Activated B cell treated with CpG ODN at 0.5 μM for 24 hours (primary cell): ENCODE data around the gene ILDR2. TPM values are rescaled to one million over a fixed set of nuclear protein-coding genes. Genes with fewer than 3 reads are reported as not detected.
"Not testable (repeated sequence)": the region's sequence is repeated elsewhere in the genome, so short reads cannot be mapped to it uniquely, and the experiment has no call there.

Experiments
- ATAC-seq: fragments of 200-7000 bp; cut with Tn5 transposase; one replicate; pipeline ENCODE4 v1.10.0; 2021; ENCODE audit warnings: low read depth, mild to moderate bottlenecking, moderate library complexity
- CTCF ChIA-PET: fragments of 350-600 bp; sonication (Branson Sonifier 250); formaldehyde crosslinking; loops from one replicate; lab custom pipeline; 2021; ENCODE audit warnings: antibody characterized with exemption; lab: Charles Lee
- POLR2A ChIA-PET: fragments of 350-600 bp; sonication (Branson Sonifier 250); formaldehyde crosslinking; loops from one replicate; lab custom pipeline; 2021; ENCODE audit warnings: antibody characterized with exemption; lab: Charles Lee
- DNase-seq: peaks from one replicate; pipeline ENCODE4 v3.0.0; 2022
- H3K27ac Mint-ChIP-seq: one replicate; pipeline ENCODE4 v1.8.0; 2020; ENCODE audit warnings: mixed read lengths
- H3K27me3 Mint-ChIP-seq: one replicate; pipeline ENCODE4 v1.8.0; 2021; ENCODE audit warnings: mixed read lengths
- H3K36me3 Mint-ChIP-seq: one replicate; pipeline ENCODE4 v1.8.0; 2021; ENCODE audit warnings: low read depth, mixed read lengths
- H3K4me1 Mint-ChIP-seq: one replicate; pipeline ENCODE4 v1.8.0; 2021; ENCODE audit warnings: mixed read lengths
- H3K4me3 Mint-ChIP-seq: one replicate; pipeline ENCODE4 v1.8.0; 2020; ENCODE audit warnings: mild to moderate bottlenecking, mixed read lengths
- H3K9me3 Mint-ChIP-seq: one replicate; pipeline ENCODE4 v1.8.0; 2020; ENCODE audit warnings: mixed read lengths
- intact Hi-C: fragments of 100-400 bp; cut with micrococcal nuclease; formaldehyde crosslinking; loops from one replicate; pipeline ENCODE4 v1.15.1; 2024
- total RNA-seq: library from RNA; stranded (reverse); gene quantifications from 2 replicates; pipeline ENCODE4 v1.2.3, GENCODE V29; 2022
- TF ChIP-seq, protein P1 (sequence below): fragments of 200-600 bp; IDR thresholded peaks from one replicate; pipeline ENCODE4 v1.8.0; 2022; ENCODE audit warnings: antibody characterized with exemption, mild to moderate bottlenecking

ILDR2 gene
- total RNA-seq, 1 donor from 2014 or later: 1.00 TPM

DNA sequence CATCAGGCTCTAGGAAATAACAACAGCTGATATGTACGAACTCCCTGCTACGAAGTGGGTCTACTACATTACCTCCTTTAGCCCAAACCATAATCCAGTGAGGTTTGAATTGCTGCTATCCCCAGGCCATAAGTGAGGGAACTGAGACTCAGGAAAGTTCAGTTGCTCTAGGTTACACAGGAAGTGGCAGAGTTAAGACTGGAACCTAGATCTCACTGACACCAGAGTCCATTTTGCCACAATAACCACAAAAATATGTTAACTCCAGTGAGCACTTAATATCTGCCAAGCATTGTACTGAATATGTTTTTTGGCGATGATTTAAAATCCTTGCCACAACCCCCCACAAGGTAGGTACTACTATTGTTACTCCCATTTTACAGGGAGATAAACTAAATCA lies 90.4 kb downstream of the ILDR2 start:
- intact Hi-C loops: loop anchor here (1.0 kb wide), 1 partner anchor 174 kb away; no protein-coding TSS in a partner anchor
- POLR2A ChIA-PET: interaction anchor here (0.8 kb wide), 1 partner anchor 9 kb away, joined by 3 read pairs; the partner anchor contains the start of gene TADA1
- H3K27me3 Mint-ChIP-seq: peaks cover 26% of the 10 kb centered on the region
- no peak overlapping the region for H3K27ac Mint-ChIP-seq
- no peaks in the 10 kb centered on the region for H3K9me3 Mint-ChIP-seq
- ATAC-seq: no peak
- TF ChIP-seq, protein P1, sequence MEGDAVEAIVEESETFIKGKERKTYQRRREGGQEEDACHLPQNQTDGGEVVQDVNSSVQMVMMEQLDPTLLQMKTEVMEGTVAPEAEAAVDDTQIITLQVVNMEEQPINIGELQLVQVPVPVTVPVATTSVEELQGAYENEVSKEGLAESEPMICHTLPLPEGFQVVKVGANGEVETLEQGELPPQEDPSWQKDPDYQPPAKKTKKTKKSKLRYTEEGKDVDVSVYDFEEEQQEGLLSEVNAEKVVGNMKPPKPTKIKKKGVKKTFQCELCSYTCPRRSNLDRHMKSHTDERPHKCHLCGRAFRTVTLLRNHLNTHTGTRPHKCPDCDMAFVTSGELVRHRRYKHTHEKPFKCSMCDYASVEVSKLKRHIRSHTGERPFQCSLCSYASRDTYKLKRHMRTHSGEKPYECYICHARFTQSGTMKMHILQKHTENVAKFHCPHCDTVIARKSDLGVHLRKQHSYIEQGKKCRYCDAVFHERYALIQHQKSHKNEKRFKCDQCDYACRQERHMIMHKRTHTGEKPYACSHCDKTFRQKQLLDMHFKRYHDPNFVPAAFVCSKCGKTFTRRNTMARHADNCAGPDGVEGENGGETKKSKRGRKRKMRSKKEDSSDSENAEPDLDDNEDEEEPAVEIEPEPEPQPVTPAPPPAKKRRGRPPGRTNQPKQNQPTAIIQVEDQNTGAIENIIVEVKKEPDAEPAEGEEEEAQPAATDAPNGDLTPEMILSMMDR: no peak
- H3K4me3 Mint-ChIP-seq: no peak overlapping the region
- peaks cover 8% of the 10 kb centered on the region for H3K4me1 Mint-ChIP-seq
- no peak for DNase-seq
- no peaks in the 10 kb centered on the region for H3K36me3 Mint-ChIP-seq
- CTCF ChIA-PET: interaction anchor here (3.8 kb wide), 1 partner anchor 174 kb away, joined by 31 read pairs; no protein-coding TSS in a partner anchor

DNA sequence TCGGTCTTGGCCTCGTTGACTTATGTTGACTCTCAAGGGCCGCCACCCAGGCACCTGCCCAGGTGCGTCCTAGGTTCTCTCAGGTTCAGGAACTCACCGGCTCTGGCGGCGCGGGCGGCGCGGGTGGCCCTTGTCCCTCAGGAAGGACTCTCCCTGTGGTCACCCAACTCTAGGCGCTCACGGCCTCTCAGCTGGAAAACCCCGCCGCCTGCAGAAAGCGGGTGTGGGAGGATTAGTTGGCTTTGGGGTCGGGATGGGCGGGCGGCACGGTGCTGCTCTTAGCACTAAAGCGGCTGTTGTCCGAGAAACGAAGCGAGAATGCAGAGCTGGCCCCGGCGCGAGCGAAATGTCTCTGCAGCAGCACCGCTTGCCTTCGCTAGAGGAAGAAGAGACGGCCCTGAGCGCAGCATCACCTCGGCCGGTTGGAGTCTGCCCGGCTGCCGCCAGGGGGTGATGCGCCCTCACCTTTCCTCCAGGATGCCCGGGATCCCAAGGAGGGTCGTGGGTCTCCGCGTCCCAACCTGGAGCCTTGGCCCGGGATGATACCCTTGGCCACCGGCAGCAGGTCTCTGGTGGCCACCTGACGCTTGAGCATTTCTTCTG lies 91.2 kb downstream of the ILDR2 start:
- Mint-ChIP-seq H3K27me3 (peaks cover 22% of the 10 kb centered on the region), H3K36me3 (no peaks in the 10 kb centered on the region), H3K27ac (no peak overlapping the region), H3K4me3 (no peak overlapping the region), H3K4me1 (peaks cover 8% of the 10 kb centered on the region), H3K9me3 (no peaks in the 10 kb centered on the region)
- ATAC-seq (peak; percentile 69), DNase-seq (peak; percentile 19)
- intact Hi-C loops: loop anchor here (1.0 kb wide), 1 partner anchor 175 kb away; no protein-coding TSS in a partner anchor
- CTCF ChIA-PET: interaction anchor here (1.1 to 3.8 kb wide), 4 partner anchors 25 to 175 kb away, joined by 3 to 31 read pairs (median 4); no protein-coding TSS in a partner anchor
- TF ChIP-seq, protein P1: no peak
- POLR2A ChIA-PET: interaction anchor here (0.8 kb wide), 1 partner anchor 8 kb away, joined by 3 read pairs; the partner anchor contains the start of gene TADA1

DNA sequence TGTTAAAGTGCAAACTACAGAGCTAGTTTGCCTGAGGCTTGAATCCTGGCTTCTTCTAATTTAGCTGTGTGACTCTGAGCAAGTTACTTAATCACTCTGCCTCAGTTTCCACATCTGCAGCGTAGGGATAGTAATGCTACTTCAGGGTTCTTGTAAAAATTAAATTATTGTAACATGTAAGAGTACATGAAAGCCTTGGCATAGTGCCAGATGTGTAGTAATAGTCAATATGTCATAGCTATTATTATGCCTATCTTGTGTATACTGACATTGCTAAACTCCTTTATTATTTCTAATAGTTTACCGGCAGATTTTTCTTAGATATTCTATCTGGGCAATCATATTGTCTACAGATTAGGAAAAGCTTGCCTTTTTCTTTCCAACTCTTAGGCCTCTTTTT lies 92.4 kb downstream of the ILDR2 start:
- ChIA-PET POLR2A (no interaction called here), CTCF (interaction anchor here (1.1 to 3.8 kb wide), 4 partner anchors 26 to 176 kb away, joined by 3 to 31 read pairs (median 4); no protein-coding TSS in a partner anchor)
- DNase-seq (no peak), ATAC-seq (no peak)
- Mint-ChIP-seq H3K4me1 (peaks cover 8% of the 10 kb centered on the region), H3K4me3 (no peak overlapping the region), H3K36me3 (no peaks in the 10 kb centered on the region), H3K27ac (no peak overlapping the region), H3K9me3 (no peaks in the 10 kb centered on the region), H3K27me3 (peaks cover 22% of the 10 kb centered on the region)
- TF ChIP-seq, protein P1: no peak
- intact Hi-C loops: no loop called here

DNA sequence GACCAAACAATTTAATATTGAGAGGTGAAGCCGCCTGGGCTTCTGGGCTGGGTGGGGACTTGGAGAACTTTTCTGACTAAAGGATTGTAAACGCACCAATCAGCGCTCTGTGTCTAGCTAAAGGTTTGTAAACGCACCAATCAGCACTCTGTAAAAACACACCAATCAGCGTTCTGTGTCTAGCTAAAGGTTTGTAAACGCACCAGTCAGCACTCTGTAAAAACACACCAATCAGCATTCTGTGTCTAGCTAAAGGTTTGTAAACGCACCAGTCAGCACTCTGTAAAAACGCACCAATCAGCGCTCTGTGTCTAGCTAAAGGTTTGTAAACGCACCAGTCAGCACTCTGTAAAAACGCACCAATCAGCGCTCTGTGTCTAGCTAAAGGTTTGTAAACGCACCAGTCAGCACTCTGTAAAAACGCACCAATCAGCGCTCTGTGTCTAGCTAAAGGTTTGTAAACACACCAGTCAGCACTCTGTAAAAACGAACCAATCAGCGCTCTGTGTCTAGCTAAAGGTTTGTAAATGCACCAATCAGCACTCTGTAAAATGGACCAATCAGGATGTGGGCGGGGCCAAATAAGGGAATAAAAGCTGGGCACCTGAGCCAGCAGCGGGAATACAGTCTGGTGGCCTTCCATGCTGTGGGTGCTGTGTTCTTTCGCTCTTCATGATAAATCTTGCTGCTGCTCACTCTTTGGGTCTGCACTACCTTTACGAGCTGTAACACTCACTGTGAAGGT lies 97.0 kb downstream of the ILDR2 start:
- intact Hi-C loops: loop anchor here (5.0 kb wide), 1 partner anchor 844 kb away; the partner anchor contains the start of gene MPZL1
- H3K9me3 Mint-ChIP-seq, ATAC-seq, H3K4me3 Mint-ChIP-seq, H3K36me3 Mint-ChIP-seq, DNase-seq, POLR2A ChIA-PET, H3K27ac Mint-ChIP-seq, H3K27me3 Mint-ChIP-seq: not testable (repeated sequence)
- CTCF ChIA-PET: interaction anchor here (0.7 to 1.6 kb wide), 3 partner anchors 32 to 181 kb away, joined by 3 to 6 read pairs (median 3); no protein-coding TSS in a partner anchor
- peaks cover 25% of the 10 kb centered on the region for H3K4me1 Mint-ChIP-seq

DNA sequence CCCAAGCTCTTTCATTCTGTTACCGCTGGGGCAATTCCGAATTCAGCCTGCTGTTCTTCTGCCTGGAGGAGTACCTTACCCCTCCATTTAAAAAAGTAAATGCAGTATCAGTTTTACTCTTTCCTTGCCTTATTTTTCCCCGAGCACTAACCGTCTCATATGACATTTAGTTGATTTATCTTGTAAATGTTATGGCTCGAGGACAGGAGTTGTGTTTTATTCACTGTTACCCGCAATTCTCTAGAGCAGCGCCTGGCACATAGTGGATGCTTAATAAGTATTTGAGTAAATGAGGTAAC lies 98.9 kb downstream of the ILDR2 start:
- H3K4me1 Mint-ChIP-seq: peaks cover 30% of the 10 kb centered on the region
- H3K36me3 Mint-ChIP-seq: peaks cover 11% of the 10 kb centered on the region
- ChIA-PET CTCF (interaction anchor here (1.9 to 2.8 kb wide), 2 partner anchors 33 to 183 kb away, joined by 12 to 19 read pairs; no protein-coding TSS in a partner anchor), POLR2A (interaction anchor here (0.8 to 1.8 kb wide), 10 partner anchors 8 to 1107 kb away, joined by 3 to 31 read pairs (median 4); partner anchors contain the start of genes POGK and TMCO1)
- no peaks in the 10 kb centered on the region for H3K9me3 Mint-ChIP-seq
- H3K27ac Mint-ChIP-seq: peak overlapping the region; percentile 98
- intact Hi-C loops: loop anchor here (1.0 to 5.0 kb wide), 4 partner anchors 37 to 1060 kb away; partner anchors contain the start of genes DCAF6, MPZL1, POGK and POU2F1
- peak overlapping the region; percentile 96 for H3K4me3 Mint-ChIP-seq
- ATAC-seq (peak; percentile 0), DNase-seq (no peak)
- H3K27me3 Mint-ChIP-seq: no peaks in the 10 kb centered on the region
- TF ChIP-seq, protein P1: no peak
